HepG2 (cell line): ENCODE results near the gene RIPOR3. TPM values are rescaled to one million over a fixed set of nuclear protein-coding genes. Genes with fewer than 3 reads are reported as not detected.
A peak's percentile ranks its signal among the peaks of the same experiment; 100 is the strongest.

Experiments
- BRCA1 ChIP-seq: sonication (generic); formaldehyde crosslinking; IDR thresholded peaks from 2 replicates; pipeline ENCODE4 v1.4.0; 2020; ENCODE audit warnings: missing genetic modification reagents
- ELF3 ChIP-seq: IDR thresholded peaks from 2 replicates; pipeline ENCODE4 v1.6.1; 2016; ENCODE audit warnings: missing genetic modification reagents, missing compliant biosample characterization
- HNRNPL ChIP-seq: fragments of 200-400 bp; formaldehyde crosslinking; IDR thresholded peaks from 2 replicates; pipeline ENCODE4 v1.6.1; 2017; ENCODE audit warnings: mild to moderate bottlenecking, low read depth, low read length
- LCORL ChIP-seq, 2 experiments: fragments of 450-650 bp in 1 of 2; sonication (generic) in 1 of 2; formaldehyde crosslinking in 1 of 2; IDR thresholded peaks; 2 replicates each; pipeline versions ENCODE4 v1.5.0 to v1.6.1; 2017 to 2020; ENCODE audit warnings: antibody characterized with exemption in 1 of 2, missing genetic modification reagents in 1 of 2
- MTA3 ChIP-seq: sonication (generic); formaldehyde crosslinking; IDR thresholded peaks from 2 replicates; pipeline ENCODE4 v1.4.0; 2020; ENCODE audit warnings: missing genetic modification reagents
- NAIF1 ChIP-seq: sonication (generic); formaldehyde crosslinking; IDR thresholded peaks from 2 replicates; pipeline ENCODE4 v1.5.0; 2020; ENCODE audit warnings: mild to moderate bottlenecking, missing genetic modification reagents, borderline replicate concordance
- NR3C1 ChIP-seq: sonication (generic); formaldehyde crosslinking; IDR thresholded peaks from 2 replicates; pipeline ENCODE4 v1.4.0; 2020; ENCODE audit warnings: missing genetic modification reagents
- RARA ChIP-seq: IDR thresholded peaks from 2 replicates; pipeline ENCODE4 v1.6.1; 2016; ENCODE audit warnings: missing genetic modification reagents, missing compliant biosample characterization
- RBFOX2 ChIP-seq: fragments of 200-400 bp; formaldehyde crosslinking; IDR thresholded peaks from 2 replicates; pipeline ENCODE4 v1.6.1; 2017; ENCODE audit warnings: low read depth, mild to moderate bottlenecking, low read length
- RBM39 ChIP-seq: fragments of 200-400 bp; formaldehyde crosslinking; IDR thresholded peaks from one replicate; pipeline ENCODE4 v1.6.1; 2018; ENCODE audit warnings: antibody characterized with exemption, mild to moderate bottlenecking, low read depth, low read length; ENCODE audit not compliant: poor library complexity, severe bottlenecking
- SAP130 ChIP-seq: IDR thresholded peaks from 2 replicates; pipeline ENCODE4 v1.6.1; 2016; ENCODE audit warnings: low read depth
- SIX1 ChIP-seq: sonication (generic); formaldehyde crosslinking; IDR thresholded peaks from 2 replicates; pipeline ENCODE4 v1.4.0; 2020; ENCODE audit warnings: missing genetic modification reagents, borderline replicate concordance
- SRSF1 ChIP-seq: fragments of 200-400 bp; formaldehyde crosslinking; optimal IDR thresholded peaks from 2 replicates; pipeline ENCODE3; 2017; ENCODE audit warnings: mild to moderate bottlenecking, low read depth, low read length, moderate library complexity
- WIZ ChIP-seq: sonication (generic); formaldehyde crosslinking; IDR thresholded peaks from 2 replicates; pipeline ENCODE4 v1.5.1; 2020; ENCODE audit warnings: mild to moderate bottlenecking, missing genetic modification reagents
- YY1 ChIP-seq: IDR thresholded peaks from 2 replicates; pipeline ENCODE4 v1.6.1; 2011; ENCODE audit warnings: low read length, low read depth, moderate library complexity, mild to moderate bottlenecking; ENCODE audit not compliant: insufficient read depth, insufficient replicate concordance
- ZBTB2 ChIP-seq: sonication (generic); formaldehyde crosslinking; IDR thresholded peaks from 2 replicates; pipeline ENCODE4 v1.8.0; 2022; ENCODE audit warnings: low read depth, missing genetic modification reagents
- ZNF124 ChIP-seq: sonication (generic); formaldehyde crosslinking; IDR thresholded peaks from 2 replicates; pipeline ENCODE4 v1.4.0; 2020; ENCODE audit warnings: missing genetic modification reagents
- ZNF224 ChIP-seq: sonication (generic); formaldehyde crosslinking; IDR thresholded peaks from 2 replicates; pipeline ENCODE4 v1.5.0; 2020; ENCODE audit warnings: mild to moderate bottlenecking, missing genetic modification reagents
- ZNF235 ChIP-seq: sonication (generic); formaldehyde crosslinking; IDR thresholded peaks from 2 replicates; pipeline ENCODE4 v1.8.1; 2023; ENCODE audit warnings: mild to moderate bottlenecking, missing genetic modification reagents, borderline replicate concordance
- ZNF503 ChIP-seq: sonication (generic); formaldehyde crosslinking; IDR thresholded peaks from 2 replicates; pipeline ENCODE4 v1.4.0; 2020; ENCODE audit warnings: missing genetic modification reagents
- ZNF766 ChIP-seq: sonication (generic); formaldehyde crosslinking; IDR thresholded peaks from 2 replicates; pipeline ENCODE4 v1.5.0; 2020; ENCODE audit warnings: missing genetic modification reagents, borderline replicate concordance
- ZNF775 ChIP-seq: sonication (generic); formaldehyde crosslinking; IDR thresholded peaks from 2 replicates; pipeline ENCODE4 v1.4.0; 2020; ENCODE audit warnings: missing genetic modification reagents, mild to moderate bottlenecking, moderate library complexity, borderline replicate concordance
- polyA plus RNA-seq, 8 experiments: library from polyadenylated mRNA; depleted of rRNA in 3 of 8; stranded (reverse) in 7 of 8; unstranded in 1 of 8; fragments of >200 nt; fragmentation: Illumina TruSeq in 4 of 8; extraction: Trizol in 4 of 8; gene quantifications; 2 replicates each; pipeline versions ENCODE4 v1.2.1 to v1.2.3, GENCODE V29; 2011 to 2016; ENCODE audit warnings: low read depth in 4 of 8, missing spikeins in 1 of 8, mixed read lengths in 1 of 8; ENCODE audit not compliant: insufficient read depth in 1 of 8
- total RNA-seq, 5 experiments: library from RNA; depleted of rRNA; stranded (reverse); fragments of >200 nt; fragmentation: Illumina TruSeq; extraction: Trizol; gene quantifications; 2 replicates each; pipeline ENCODE4 v1.2.3, GENCODE V29; 2016; ENCODE audit warnings: low read depth in 1 of 5
- TF ChIP-seq, protein P1 (sequence below): sonication (generic); formaldehyde crosslinking; IDR thresholded peaks from 2 replicates; pipeline ENCODE4 v1.9.0; 2021; ENCODE audit warnings: missing genetic modification reagents, borderline replicate concordance
- TF ChIP-seq, protein P2 (sequence below): sonication (generic); formaldehyde crosslinking; IDR thresholded peaks from 2 replicates; pipeline ENCODE4 v1.4.0; 2020; ENCODE audit warnings: mild to moderate bottlenecking, missing genetic modification reagents

The RIPOR3 gene
- total and polyA plus RNA-seq, 2 of the 13 experiments (the other 11 are each of a cell fraction or from before 2014, with no cell fraction given): 0.18 TPM; not detected in 1

DNA sequence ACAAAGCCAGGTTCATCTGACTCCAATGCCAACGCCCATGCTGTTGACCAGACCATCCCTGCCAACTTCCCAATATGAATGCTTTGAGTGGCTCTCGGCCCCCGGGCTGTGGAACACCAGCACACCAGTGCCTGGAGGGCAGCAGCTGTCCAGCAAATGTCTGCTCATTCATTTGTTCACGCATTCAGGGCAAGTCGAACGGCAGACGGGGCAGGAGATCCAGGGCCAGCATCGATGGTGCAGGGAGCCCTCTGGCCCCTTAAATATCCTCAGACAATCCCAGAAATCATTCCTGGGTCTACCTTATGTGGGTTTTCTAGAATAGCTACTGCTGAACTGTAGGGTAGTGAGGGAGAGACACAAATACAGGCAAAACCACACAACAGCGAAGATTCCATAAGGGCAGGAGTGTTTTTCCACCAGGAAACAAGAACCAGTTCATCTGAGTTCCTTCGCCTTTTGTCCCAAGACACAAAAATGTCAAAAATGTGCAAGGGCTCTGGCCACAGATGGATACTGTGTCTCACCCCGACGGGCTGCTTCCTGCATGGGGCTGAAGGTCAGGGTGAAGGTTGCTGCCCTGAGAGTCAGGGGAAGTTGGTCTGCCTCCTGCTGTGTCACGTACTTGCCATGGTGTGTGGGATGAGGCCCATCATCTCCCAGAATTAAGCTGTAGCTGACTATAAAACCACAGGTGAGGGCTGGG, 15.5 kb downstream of the RIPOR3 start (continued):
- TF ChIP-seq NAIF1 (CRISPR knock-in tag) (no peak), RBFOX2 (no peak), BRCA1 (CRISPR knock-in tag) (no peak), SAP130 (CRISPR knock-in tag) (peak; percentile 86), ZNF766 (CRISPR knock-in tag) (no peak), SRSF1 (no peak), ZNF124 (peak; percentile 50), ZNF775 (0 out of 2 replicates have a peak, but pooled peaks have one; percentile 52), ZNF235 (CRISPR knock-in tag) (no peak), SIX1 (peak; percentile 62; the same call in 1 of the 2 replicates), ZNF503 (CRISPR knock-in tag) (no peak; the same call in 1 of the 2 replicates), ZBTB2 (no peak), ELF3 (CRISPR knock-in tag) (peak; percentile 99), RBM39 (no peak), RARA (CRISPR knock-in tag) (peak; percentile 99), HNRNPL (no peak), LCORL (IDR thresholded peaks at IDR 0.05) (peak; percentile 18; the same call in 1 of the 2 replicates), LCORL (CRISPR knock-in tag; IDR thresholded peaks at IDR 0.05) (peak; percentile 98), YY1 (peak; percentile 22), ZNF224 (CRISPR knock-in tag) (no peak), MTA3 (no peak), WIZ (no peak), NR3C1 (CRISPR knock-in tag) (no peak)
- TF ChIP-seq, protein P1, sequence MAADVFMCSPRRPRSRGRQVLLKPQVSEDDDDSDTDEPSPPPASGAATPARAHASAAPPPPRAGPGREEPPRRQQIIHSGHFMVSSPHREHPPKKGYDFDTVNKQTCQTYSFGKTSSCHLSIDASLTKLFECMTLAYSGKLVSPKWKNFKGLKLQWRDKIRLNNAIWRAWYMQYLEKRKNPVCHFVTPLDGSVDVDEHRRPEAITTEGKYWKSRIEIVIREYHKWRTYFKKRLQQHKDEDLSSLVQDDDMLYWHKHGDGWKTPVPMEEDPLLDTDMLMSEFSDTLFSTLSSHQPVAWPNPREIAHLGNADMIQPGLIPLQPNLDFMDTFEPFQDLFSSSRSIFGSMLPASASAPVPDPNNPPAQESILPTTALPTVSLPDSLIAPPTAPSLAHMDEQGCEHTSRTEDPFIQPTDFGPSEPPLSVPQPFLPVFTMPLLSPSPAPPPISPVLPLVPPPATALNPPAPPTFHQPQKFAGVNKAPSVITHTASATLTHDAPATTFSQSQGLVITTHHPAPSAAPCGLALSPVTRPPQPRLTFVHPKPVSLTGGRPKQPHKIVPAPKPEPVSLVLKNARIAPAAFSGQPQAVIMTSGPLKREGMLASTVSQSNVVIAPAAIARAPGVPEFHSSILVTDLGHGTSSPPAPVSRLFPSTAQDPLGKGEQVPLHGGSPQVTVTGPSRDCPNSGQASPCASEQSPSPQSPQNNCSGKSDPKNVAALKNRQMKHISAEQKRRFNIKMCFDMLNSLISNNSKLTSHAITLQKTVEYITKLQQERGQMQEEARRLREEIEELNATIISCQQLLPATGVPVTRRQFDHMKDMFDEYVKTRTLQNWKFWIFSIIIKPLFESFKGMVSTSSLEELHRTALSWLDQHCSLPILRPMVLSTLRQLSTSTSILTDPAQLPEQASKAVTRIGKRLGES (CRISPR knock-in tag): no peak
- TF ChIP-seq, protein P2, sequence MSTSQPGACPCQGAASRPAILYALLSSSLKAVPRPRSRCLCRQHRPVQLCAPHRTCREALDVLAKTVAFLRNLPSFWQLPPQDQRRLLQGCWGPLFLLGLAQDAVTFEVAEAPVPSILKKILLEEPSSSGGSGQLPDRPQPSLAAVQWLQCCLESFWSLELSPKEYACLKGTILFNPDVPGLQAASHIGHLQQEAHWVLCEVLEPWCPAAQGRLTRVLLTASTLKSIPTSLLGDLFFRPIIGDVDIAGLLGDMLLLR (CRISPR knock-in tag): no peak
